GM12878 (cell line): Measurements from ENCODE around the gene CFAP61. TPM values are rescaled to one million over a fixed set of nuclear protein-coding genes. Genes with fewer than 3 reads are reported as not detected.

Experiments used
- ATAC-seq: fragments of 200-7000 bp; cut with Tn5 transposase; 3 replicates; pipeline ENCODE4 v1.9.1; 2020; ENCODE audit warnings: mild to moderate bottlenecking, moderate library complexity
- BruUV-seq: library from RNA; stranded (reverse); fragments of 400-500 nt; replicated peaks from 2 replicates; lab custom pipeline; 2021; lab: Mats Ljungman, UMichigan
- CTCF ChIA-PET: fragments of 300-600 bp; sonication (Branson Sonifier 250); formaldehyde crosslinking; extraction: SDS; loops from one replicate; lab custom pipeline; 2021; ENCODE audit warnings: inconsistent platforms; lab: Yijun Ruan, JAX
- POLR2A ChIA-PET: fragments of 350-600 bp; formaldehyde crosslinking; extraction: SDS; loops from one replicate; lab custom pipeline; 2021; ENCODE audit warnings: inconsistent platforms; lab: Charles Lee
- RAD21 ChIA-PET: fragments of 300-600 bp; sonication (Branson Sonifier 250); formaldehyde crosslinking; loops from one replicate; lab custom pipeline; 2023; ENCODE audit warnings: antibody characterized with exemption; ENCODE audit not compliant: unreplicated experiment; lab: Charles Lee
- SMC1A ChIA-PET: fragments of 300-600 bp; sonication (Branson Sonifier 250); formaldehyde crosslinking; loops from one replicate; lab custom pipeline; 2023; ENCODE audit not compliant: unreplicated experiment, uncharacterized antibody; lab: Charles Lee
- DNase-seq: peaks from one replicate; pipeline ENCODE4 v3.0.0-alpha.2; 2011; ENCODE audit warnings: low read depth, low spot score
- FAIRE-seq: peaks from 3 replicates; lab custom pipeline; 2011; peaks lifted over from hg19 to GRCh38; lab: Jason Lieb, UNC
- H2AFZ ChIP-seq: 2 replicates; pipeline ENCODE4 v1.6.0; 2011; ENCODE audit warnings: low read depth, low read length, control low read depth; ENCODE audit not compliant: control insufficient read depth
- H3K27ac ChIP-seq: 2 replicates; pipeline ENCODE4 v1.5.1; 2011; ENCODE audit warnings: control low read depth; ENCODE audit not compliant: control insufficient read depth, insufficient read depth
- H3K27me3 ChIP-seq, 2 experiments: replicated peaks in 1 of 2; 2 replicates each; pipeline versions ENCODE4 v1.6.0 to v1.6.1; 2011; ENCODE audit warnings: low read length in 1 of 2; ENCODE audit not compliant: control insufficient read depth in 2 of 2, insufficient read depth in 2 of 2
- H3K36me3 ChIP-seq, 2 experiments: 2 replicates each; pipeline ENCODE4 v1.5.1; 2011; ENCODE audit warnings: low read length in 1 of 2; ENCODE audit not compliant: control insufficient read depth in 2 of 2, insufficient read depth in 2 of 2
- H3K4me1 ChIP-seq: 2 replicates; pipeline ENCODE4 v1.6.1; 2011; ENCODE audit warnings: mild to moderate bottlenecking, low read length, moderate library complexity, mixed read lengths; ENCODE audit not compliant: control insufficient read depth, insufficient read depth
- H3K4me2 ChIP-seq: 2 replicates; pipeline ENCODE4 v1.6.0; 2011; ENCODE audit warnings: control low read depth; ENCODE audit not compliant: control insufficient read depth, insufficient read depth
- H3K4me3 ChIP-seq: fragments of 200-600 bp; sonication (generic); 2 replicates; pipeline ENCODE4 v1.5.1; 2016
- H3K79me2 ChIP-seq: 2 replicates; pipeline ENCODE4 v1.6.0; 2011; ENCODE audit warnings: low read length; ENCODE audit not compliant: control insufficient read depth, insufficient read depth
- H3K9ac ChIP-seq: 2 replicates; pipeline ENCODE4 v1.8.0; 2011; ENCODE audit warnings: low read length, control low read depth, mixed read lengths; ENCODE audit not compliant: control insufficient read depth, insufficient read depth
- H3K9me3 ChIP-seq: replicated peaks from 3 replicates; pipeline ENCODE4 v1.5.1; 2011; ENCODE audit warnings: mild to moderate bottlenecking, low read length; ENCODE audit not compliant: control insufficient read depth, insufficient read depth
- H4K20me1 ChIP-seq: 2 replicates; pipeline ENCODE4 v1.6.0; 2011; ENCODE audit not compliant: control insufficient read depth, insufficient read depth
- BMI1 ChIP-seq: fragments of 450-650 bp; IDR thresholded peaks from 2 replicates; pipeline ENCODE4 v1.6.1; 2016; ENCODE audit warnings: mild to moderate bottlenecking, moderate library complexity, borderline replicate concordance
- BRCA1 ChIP-seq: IDR thresholded peaks from 2 replicates; pipeline ENCODE4 v1.6.1; 2011; ENCODE audit warnings: low read depth, low read length, improper control_type of control experiment
- CHD4 ChIP-seq: fragments of 200-600 bp; sonication (generic); IDR thresholded peaks from 2 replicates; pipeline ENCODE4 v1.6.1; 2016; ENCODE audit warnings: mild to moderate bottlenecking
- DPF2 ChIP-seq: fragments of 450-650 bp; IDR thresholded peaks from 2 replicates; pipeline ENCODE4 v1.6.1; 2017; ENCODE audit warnings: mild to moderate bottlenecking
- EGR1 ChIP-seq, 2 experiments: IDR thresholded peaks; 1 replicate in 1 of 2; 2 replicates in 1 of 2; pipeline ENCODE4 v1.6.1; 2011 to 2012; ENCODE audit warnings: low read depth in 2 of 2, low read length in 2 of 2, borderline replicate concordance in 1 of 2, mild to moderate bottlenecking in 1 of 2, moderate library complexity in 1 of 2
- ELK1 ChIP-seq: IDR thresholded peaks from 2 replicates; pipeline ENCODE4 v1.6.1; 2012; ENCODE audit warnings: low read depth, low read length, improper control_type of control experiment
- ETV6 ChIP-seq, 2 experiments: fragments of 450-650 bp in 1 of 2; IDR thresholded peaks in 1 of 2; conservative IDR thresholded peaks in 1 of 2; 2 replicates each; pipeline ENCODE4 v1.6.1; 2014; ENCODE audit warnings: antibody characterized with exemption in 1 of 2, borderline replicate concordance in 1 of 2, low read depth in 1 of 2, mild to moderate bottlenecking in 1 of 2, moderate library complexity in 1 of 2
- FOS ChIP-seq: IDR thresholded peaks from 3 replicates; pipeline ENCODE4 v1.6.1; 2011; ENCODE audit warnings: borderline replicate concordance; ENCODE audit not compliant: insufficient read length; ENCODE audit errors: extremely low read depth
- FOXK2 ChIP-seq: fragments of 450-650 bp; IDR thresholded peaks from 2 replicates; pipeline ENCODE4 v1.6.1; 2017; ENCODE audit warnings: mild to moderate bottlenecking, moderate library complexity
- IKZF2 ChIP-seq, 2 experiments: fragments of 450-650 bp; IDR thresholded peaks; 2 replicates each; pipeline ENCODE4 v1.6.1; 2017; ENCODE audit warnings: mild to moderate bottlenecking in 2 of 2, moderate library complexity in 2 of 2
- LARP7 ChIP-seq: fragments of 450-650 bp; IDR thresholded peaks from 2 replicates; pipeline ENCODE4 v1.6.1; 2017; ENCODE audit warnings: mild to moderate bottlenecking
- POU2F2 ChIP-seq: IDR thresholded peaks from 3 replicates; pipeline ENCODE4 v1.6.1; 2011; ENCODE audit warnings: low read depth, mild to moderate bottlenecking, low read length, borderline replicate concordance
- RAD21 ChIP-seq: IDR thresholded peaks from 2 replicates; pipeline ENCODE4 v1.6.1; 2011; ENCODE audit warnings: mild to moderate bottlenecking, low read depth, low read length, moderate library complexity; ENCODE audit not compliant: insufficient read depth
- RBBP5 ChIP-seq: fragments of 200-600 bp; sonication (generic); conservative IDR thresholded peaks from 2 replicates; pipeline ENCODE4 v1.6.1; 2016
- STAT3 ChIP-seq: IDR thresholded peaks from 2 replicates; pipeline ENCODE4 v1.6.1; 2011; ENCODE audit warnings: low read depth, low read length, improper control_type of control experiment
- TBL1XR1 ChIP-seq: IDR thresholded peaks from 2 replicates; pipeline ENCODE4 v1.6.1; 2012; ENCODE audit warnings: low read depth, low read length, improper control_type of control experiment
- ZBTB40 ChIP-seq: fragments of 450-650 bp; IDR thresholded peaks from 2 replicates; pipeline ENCODE4 v1.6.1; 2016; ENCODE audit warnings: mild to moderate bottlenecking, moderate library complexity, borderline replicate concordance
- WGBS: methylation state at CpG from one replicate; pipeline ENCODE4 v1.1.6; 2016; ENCODE audit warnings: low lambda C conversion rate; ENCODE audit not compliant: insufficient replicate concordance, insufficient coverage; ENCODE audit errors: missing lambda C conversion rate; 5-methylcytosine and 5-hydroxymethylcytosine counted together
- in situ Hi-C: fragments of 300-500 bp; cut with MboI; formaldehyde crosslinking; loops from 9 replicates; pipeline ENCODE4 v1.14.3; 2018; ENCODE audit warnings: mixed read lengths
- intact Hi-C: fragments of 100-400 bp; cut with micrococcal nuclease; formaldehyde crosslinking; loops from one replicate; pipeline ENCODE4 v1.14.2; 2022; ENCODE audit not compliant: unreplicated experiment
- polyA plus RNA-seq, 11 experiments: library from polyadenylated mRNA; depleted of rRNA in 4 of 11; unstranded in 6 of 11; stranded (reverse) in 5 of 11; fragments of >200 nt; fragmentation: Nextera tagmentation in 4 of 11; fragmentation: Illumina TruSeq in 1 of 11; extraction: Ambion mirVana in 4 of 11; extraction: Trizol in 1 of 11; gene quantifications; 1 replicate in 1 of 11; 2 replicates in 10 of 11; pipeline versions ENCODE4 v1.2.1 to v1.2.3, GENCODE V29; 2011 to 2016; ENCODE audit warnings: inconsistent platforms in 2 of 11, missing spikeins in 2 of 11, low read depth in 1 of 11
- total RNA-seq, 4 experiments: library from RNA; depleted of rRNA in 3 of 4; stranded (reverse); fragments of >200 nt in 3 of 4; fragmentation: Illumina TruSeq in 1 of 4; extraction: Trizol in 1 of 4; gene quantifications; 2 replicates each; pipeline versions ENCODE4 v1.2.1 to v1.2.3, GENCODE V29; 2013 to 2021

The CFAP61 gene
- total and polyA plus RNA-seq, 10 of the 15 experiments (the other 5 are each of a cell fraction or from before 2014, with no cell fraction given), result 0.11 to 0.41 (median 0.24) TPM; not detected in 7

- RAD21 ChIA-PET, result interaction anchor here (0.9 kb wide), 1 partner anchor 12 kb away, joined by 3 read pairs; no protein-coding TSS in a partner anchor
- intact Hi-C loops (no loop called here), in situ Hi-C loops (loop anchor here (25.0 kb wide), 2 partner anchors 1424 to 1499 kb away; partner anchors contain the start of genes DTD1 and SEC23B)
- Histone ChIP-seq H4K20me1 (no peaks in the 10 kb centered on the region), H3K4me1 (no peaks in the 10 kb centered on the region), H3K4me2 (no peak overlapping the region), H3K79me2 (no peaks in the 10 kb centered on the region), H3K4me3 (no peak overlapping the region), H3K9me3 (no peaks in the 10 kb centered on the region), H3K27me3 (peaks cover 0 to 2% of the 10 kb centered on the region in 2 experiments; a peak in 2 of 4 replicates), H2AFZ (no peak overlapping the region), H3K9ac (no peak overlapping the region), H3K27ac (no peak overlapping the region), H3K36me3 (no peaks in the 10 kb centered on the region)
- POLR2A ChIA-PET, result interaction anchor here (0.7 kb wide), 1 partner anchor 33 kb away, joined by 4 read pairs; no protein-coding TSS in a partner anchor
- ATAC-seq, result no peak
- SMC1A ChIA-PET, result interaction anchor here (0.6 to 0.8 kb wide), 2 partner anchors 11 to 1670 kb away, joined by 3 read pairs; no protein-coding TSS in a partner anchor
- no TSS peak for BruUV-seq
- no peak for TF ChIP-seq RBBP5
- TF ChIP-seq IKZF2 (IDR thresholded peaks at IDR 0.05), result no peak
- no peak for TF ChIP-seq EGR1 (IDR thresholded peaks at IDR 0.05; ENCODE audit: borderline replicate concordance in 1 of 2, low read depth in 2 of 2, low read length in 2 of 2)
- TF ChIP-seq STAT3, result no peak
- no peak for TF ChIP-seq BMI1
- TF ChIP-seq TBL1XR1, result no peak
- no peak for TF ChIP-seq FOS
- TF ChIP-seq FOXK2, result no peak
- no peak for TF ChIP-seq ELK1
- no peak for TF ChIP-seq LARP7
- no peak for TF ChIP-seq POU2F2
- TF ChIP-seq BRCA1, result no peak
- no peak for TF ChIP-seq CHD4
- no peak for TF ChIP-seq DPF2
- TF ChIP-seq RAD21, result no peak
- no peak for TF ChIP-seq ZBTB40
- TF ChIP-seq ETV6 (conservative IDR thresholded peaks at IDR 0.05 in 1 of 2, IDR thresholded peaks at IDR 0.05 in 1 of 2; ENCODE audit: borderline replicate concordance in 1 of 2, low read depth in 1 of 2), result no peak
- 2% methylated on average over 4 of the region's 4 CpGs for WGBS
- FAIRE-seq, result no peak
- no peak for DNase-seq
- CTCF ChIA-PET, result interaction anchor here (0.7 to 2.1 kb wide), 2 partner anchors 108 to 231 kb away, joined by 3 to 6 read pairs; no protein-coding TSS in a partner anchor
Measured at GRCh38 chr20:20010639-20011500, 41.5 kb upstream of the CFAP61 start.
